Amygdala (tissue), 56 donors: ENCODE results near the gene NCOA3.
"Not testable (repeated sequence)": the region's sequence is repeated elsewhere in the genome, so short reads cannot be mapped to it uniquely, and the experiment has no call there.

Experiments used
- DNase-seq, 56 donors: peaks; one replicate each; lab custom pipeline; 2025; lab: John Stamatoyannopoulos, UW

The NCOA3 gene

DNA sequence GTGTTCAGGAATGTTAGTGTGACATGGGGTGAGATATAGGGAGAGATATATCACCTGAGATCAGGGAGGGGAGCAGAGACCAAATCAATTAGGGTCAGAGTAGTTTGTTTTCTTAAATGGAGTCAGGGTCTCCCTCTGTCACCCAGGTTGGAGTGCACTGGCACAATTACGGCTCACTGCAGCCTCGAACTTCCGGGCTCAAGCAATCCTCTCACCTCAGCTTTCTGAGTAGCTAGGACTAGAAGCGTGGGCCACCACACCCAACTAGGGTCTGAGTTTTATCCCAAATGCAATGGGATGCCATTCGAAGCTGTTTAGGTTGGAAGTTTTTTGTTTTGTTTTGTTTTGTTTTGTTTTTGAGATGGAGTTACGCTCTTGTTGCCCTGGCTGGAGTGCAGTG is 3.1 kb upstream of the NCOA3 start:
- no peak for DNase-seq

GRCh38 chr20:47499053-47499452 is 2.6 kb upstream of the NCOA3 start:
- no peak for DNase-seq

- DNase-seq = not testable (repeated sequence)
Observed at GRCh38 chr20:47500082-47500481, 1.6 kb upstream of the NCOA3 start.

GRCh38 chr20:47500554-47500953 is 1.1 kb upstream of the NCOA3 start:
- no peak for DNase-seq

GRCh38 chr20:47501116-47501481 is 588 bp upstream of the NCOA3 start:
- DNase-seq = no peak

DNA sequence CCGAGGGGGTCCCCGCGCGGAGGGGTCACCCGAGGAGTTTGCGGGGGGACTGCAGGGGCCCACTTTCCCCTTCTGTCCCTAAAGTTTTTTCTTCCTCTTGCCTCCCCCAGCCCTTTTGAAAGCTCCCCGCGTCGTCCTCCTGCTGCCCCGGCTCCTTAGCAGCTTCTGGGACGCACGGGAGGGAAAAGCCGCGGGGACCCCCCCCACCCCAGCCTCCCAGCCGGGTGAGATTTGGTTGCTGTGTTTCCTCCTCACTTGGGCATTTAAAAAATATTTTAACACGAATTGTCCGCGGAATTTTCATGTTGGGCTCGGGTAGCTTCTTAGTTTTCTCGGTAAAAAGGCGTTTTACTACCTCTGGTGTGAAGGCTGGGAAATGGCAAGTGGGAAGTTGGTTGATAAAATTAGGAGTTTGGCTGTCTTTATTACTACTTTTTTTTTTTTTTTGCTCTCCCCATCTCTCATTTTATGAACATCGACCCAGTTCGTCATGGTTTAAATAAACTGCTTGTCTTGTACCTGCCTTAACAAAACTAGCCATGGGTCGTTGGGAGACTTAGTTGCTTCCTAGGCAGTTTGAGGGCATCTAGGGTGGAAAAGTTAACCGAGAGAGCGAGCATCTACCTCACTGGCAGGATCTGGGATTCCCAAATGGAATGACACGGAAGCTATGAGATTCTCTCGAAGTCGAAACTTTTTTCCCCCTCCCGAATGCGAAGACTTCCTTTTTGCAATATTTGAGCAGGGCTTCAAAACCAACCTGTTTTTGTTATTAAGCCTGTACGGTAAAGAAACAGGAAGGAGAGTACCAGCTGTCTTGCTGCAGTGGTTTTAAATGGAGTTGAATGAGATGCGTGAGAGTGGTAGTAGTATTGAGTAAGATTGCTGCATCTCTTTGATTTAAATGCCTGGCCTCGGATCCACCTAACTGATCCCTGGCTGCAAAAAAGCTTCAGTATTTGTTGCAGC is 868 bp downstream of the NCOA3 start:
- peak in 16 of 56 donors; percentile 10 to 55 (median 40) for DNase-seq

- no peak for DNase-seq
Observed at GRCh38 chr20:47503685-47504084, 2.0 kb downstream of the NCOA3 start.

GRCh38 chr20:47506335-47506734 is 4.6 kb downstream of the NCOA3 start:
- no peak for DNase-seq

DNA sequence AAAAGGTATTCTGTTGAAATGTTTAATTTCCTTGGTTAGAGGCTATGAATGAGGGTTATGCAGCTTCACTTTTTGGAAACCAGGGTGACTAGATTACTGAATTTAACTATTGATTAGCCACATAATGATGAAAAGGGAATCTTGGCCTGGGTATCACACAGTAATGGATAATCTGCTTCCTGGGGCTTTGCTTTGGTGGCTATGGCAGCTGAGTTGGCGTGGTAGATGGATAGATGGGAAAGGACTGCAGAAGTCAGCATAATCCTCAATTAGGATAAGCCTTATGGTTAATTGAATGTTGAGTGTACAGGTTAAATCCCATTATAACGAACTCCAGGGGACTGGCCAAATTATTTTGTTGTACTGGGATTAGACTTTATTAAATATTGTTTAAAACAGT is 5.2 kb downstream of the NCOA3 start:
- DNase-seq = no peak

DNA sequence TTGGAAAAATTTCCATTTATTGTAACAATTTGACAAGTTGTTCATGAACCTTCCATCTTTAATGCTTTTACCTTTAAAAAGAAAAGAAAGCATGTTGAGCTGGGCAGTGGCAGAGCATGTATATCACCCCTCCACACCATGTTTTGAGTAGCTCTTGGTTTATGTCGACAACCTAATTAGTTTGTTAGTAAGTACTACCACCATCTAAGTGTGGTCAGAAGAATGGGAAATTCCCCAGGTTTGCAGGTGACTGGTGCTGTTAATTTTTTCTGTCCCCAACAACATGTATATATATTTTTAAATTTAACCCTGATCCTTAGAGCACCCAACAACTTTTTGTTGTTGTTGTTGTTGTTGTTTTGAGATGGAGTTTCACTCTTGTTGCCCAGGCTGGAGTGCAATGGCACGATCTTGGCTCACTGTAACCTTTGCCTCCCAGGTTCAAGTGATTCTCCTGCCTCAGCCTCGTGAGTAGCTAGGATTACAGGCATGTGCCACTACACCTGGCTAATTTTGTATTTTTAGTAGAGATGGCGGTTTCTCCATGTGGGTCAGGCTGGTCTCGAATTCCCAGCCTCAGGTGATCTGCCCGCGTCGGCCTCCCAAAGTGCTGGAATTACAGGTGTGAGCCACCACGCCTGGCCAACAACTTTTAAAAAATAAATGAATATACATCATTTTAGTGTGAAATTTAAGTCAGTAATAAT is 5.7 kb downstream of the NCOA3 start:
- DNase-seq = not testable (repeated sequence)

- DNase-seq = no peak
Observed at GRCh38 chr20:47508278-47508677, 6.6 kb downstream of the NCOA3 start.

DNA sequence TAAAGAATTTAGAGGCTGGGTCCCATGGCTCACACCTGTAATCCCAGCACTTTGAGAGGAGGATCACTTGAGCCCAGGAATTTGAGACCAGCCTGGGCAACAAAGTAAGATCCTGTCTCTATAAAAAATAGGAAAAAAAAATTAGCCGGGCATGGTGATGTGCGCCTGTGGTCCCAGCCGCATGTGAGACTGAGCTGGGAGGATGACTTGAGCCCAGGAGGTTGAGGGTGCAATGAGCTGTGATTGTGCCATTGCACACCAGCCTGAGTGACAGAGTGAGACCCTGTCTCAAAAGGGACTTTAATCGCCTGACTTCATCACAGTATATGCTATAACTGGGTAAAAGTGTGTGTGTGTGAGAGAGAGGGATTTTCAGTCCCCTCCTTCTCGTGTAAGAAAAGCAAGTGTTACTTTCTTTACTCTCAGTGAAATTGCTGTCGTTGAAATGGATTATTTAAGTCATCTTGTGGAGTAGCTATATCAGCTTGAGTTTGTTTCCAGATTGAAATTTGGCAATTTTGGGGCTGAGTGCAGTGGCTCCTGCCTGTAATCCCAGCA is 7.5 kb downstream of the NCOA3 start:
- no peak for DNase-seq

GRCh38 chr20:47509685-47510084 is 8.0 kb downstream of the NCOA3 start:
- no peak for DNase-seq

DNA sequence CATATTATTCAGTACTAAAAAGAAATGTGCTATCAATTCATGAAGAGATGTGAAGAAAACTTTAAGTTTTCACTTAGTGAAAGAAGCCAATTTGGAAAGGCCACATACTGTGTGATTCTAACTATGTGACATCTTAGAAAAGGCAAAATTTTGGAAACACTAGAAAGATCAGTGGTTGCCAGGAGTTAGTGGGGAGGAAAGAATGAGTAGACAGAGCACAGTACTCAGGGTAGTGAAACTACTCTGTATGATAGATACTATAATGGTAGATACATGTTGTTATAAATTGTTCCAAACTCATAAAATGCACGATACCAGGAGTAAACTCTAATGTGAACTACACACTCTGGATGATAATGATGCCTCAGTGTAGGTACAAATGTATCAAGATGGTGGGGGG is 14.2 kb downstream of the NCOA3 start:
- no peak for DNase-seq

DNA sequence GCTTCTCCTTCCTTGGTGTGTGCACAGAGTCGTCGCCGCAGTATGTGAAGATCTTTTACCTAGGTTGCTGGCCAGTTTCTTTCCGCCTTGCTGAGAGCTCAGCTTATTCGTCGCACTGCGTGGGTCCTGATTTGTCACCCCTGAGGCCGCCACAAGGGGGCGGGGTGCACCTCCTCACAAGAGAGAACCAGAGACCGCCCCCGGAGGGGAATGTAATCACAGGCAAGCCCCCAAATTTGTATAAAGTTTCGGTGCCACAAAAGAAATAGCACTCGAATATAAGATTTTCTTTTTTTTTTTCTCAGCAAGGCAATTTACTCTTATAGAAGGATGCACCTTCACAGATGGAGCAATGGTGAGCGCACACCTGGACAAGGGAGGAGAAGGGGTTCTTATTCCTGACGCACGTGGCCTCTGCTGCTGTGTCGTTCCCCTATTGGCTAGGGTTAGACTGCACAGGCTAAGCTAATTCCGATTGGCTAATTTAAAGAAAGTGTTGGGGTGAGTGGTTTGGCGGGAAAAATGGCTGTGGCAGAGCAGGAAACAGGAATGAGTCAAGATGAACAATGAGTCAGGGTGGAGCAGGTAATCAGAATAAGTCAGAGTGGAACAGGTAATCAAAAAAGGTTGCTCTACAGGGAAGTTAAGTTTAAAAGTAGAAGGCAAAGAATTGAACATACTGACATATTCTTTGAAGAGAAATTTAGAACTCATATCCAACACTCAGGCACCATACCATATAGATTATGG is 19.5 kb downstream of the NCOA3 start:
- DNase-seq = peak in 1 of 56 donors; percentile 19

DNA sequence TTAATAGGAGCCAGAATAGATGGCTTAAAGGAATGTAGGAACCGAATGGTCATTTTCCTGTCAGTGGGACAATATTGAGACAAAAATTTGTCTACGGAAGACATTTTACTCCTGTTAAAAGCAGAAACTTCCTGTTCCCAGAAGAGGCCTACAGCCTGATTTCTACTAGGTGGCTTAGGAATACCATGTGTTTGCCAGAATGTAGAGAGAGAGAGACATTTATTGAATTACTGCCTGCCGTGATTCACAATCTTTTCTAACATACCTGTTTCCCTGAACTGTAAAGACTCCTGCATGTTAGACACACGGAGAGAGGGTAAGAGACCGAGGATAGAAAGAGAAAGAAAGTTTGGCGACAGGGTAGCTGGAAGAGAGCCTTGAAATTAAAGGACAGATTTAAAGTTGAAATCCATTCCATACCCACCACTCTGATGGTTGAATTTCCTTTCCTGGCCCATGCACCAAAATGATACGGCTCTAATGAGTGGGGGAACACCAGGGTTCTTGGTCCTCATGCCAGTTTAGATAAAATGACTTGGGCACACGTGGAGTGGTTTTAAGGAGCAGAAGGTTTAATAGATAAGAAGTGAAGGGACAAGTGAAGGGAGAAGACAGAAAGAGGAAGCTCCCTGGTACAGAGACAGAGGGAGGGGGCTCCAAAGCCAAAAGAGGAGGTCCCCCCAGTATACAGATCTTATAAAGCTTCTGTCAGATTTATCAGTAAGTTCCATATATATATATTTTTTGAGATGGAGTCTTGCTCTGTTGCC is 22.5 kb downstream of the NCOA3 start:
- DNase-seq = no peak

DNA sequence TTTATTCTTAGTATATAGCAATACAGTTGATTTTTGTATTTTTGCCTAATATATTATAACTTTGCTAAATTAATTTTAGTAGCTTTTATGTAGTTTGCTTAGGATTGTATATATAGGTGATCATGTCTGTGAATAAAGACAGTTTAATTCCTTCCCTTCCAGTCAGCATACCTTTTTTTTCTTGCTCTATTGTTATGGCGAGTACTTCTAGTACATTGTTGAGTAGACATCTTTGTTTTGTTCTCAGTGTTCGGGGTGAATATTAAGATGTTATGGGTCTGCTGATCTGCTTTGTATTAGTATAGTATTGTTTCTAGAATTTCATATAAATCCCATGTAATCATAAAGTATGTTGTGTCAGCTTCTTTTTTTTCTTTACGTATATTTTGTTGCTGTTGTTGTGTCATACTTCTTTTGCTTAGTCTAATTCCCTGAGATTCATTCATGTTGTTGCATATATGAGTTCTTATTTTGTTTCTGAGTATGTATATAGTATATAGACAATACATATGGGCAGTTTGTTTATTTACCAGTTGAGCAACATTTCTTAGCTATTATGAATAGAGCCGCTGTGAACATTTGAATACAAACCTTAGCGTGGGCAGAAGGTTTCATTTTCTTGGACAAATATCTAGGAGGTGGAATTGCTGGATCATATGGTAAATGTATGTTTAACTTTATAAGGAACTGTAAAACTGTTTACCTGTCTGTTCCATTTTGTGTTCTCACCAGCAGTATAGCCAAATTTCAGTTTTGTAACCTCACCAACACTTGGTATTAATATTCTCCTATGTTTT is 25.5 kb downstream of the NCOA3 start:
- DNase-seq = no peak

DNA sequence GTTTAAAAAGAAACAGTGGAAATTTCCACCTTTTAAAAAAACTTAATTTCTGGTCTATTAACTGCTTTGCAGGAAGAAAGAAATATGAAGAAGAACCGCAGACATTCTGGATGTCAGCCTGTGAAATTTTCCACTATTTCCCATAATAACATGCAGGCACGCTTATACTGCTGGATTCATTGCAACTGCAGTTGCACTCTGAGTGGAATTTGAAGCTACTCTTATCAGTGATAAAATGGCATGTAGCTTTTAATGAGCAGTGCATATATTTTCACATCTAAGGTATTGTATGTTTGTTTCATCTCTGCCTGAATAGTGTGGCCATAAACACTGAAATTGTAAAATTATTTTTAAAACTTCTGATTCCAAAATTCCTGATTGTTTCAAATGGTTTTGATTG is 28.2 kb downstream of the NCOA3 start:
- DNase-seq = no peak

- no peak for DNase-seq
Observed at GRCh38 chr20:47531458-47531857, 29.8 kb downstream of the NCOA3 start.
